ENCODE data around the gene SACM1L.

Gene SACM1L

GRCh38 chr3:45793482-45794176, 104.4 kb downstream of the SACM1L start:
- DNase-seq, result no peak

GRCh38 chr3:45794177-45794560, 105.0 kb downstream of the SACM1L start:
- DNase-seq, result no peak

- DNase-seq, result no peak
These were observed 105.5 kb downstream of the SACM1L start for GRCh38 chr3:45794660-45795059.

Data from stimulated activated CD4-positive, alpha-beta T cell treated with anti-CD3 and anti-CD28 coated beads, Interleukin-12 subunit alpha, Interleukin-12 subunit beta, amount 100 ng/mL, for 4 hours (primary cell).